GM18873 (cell line): ENCODE results near the gene TPSG1.

ENCODE experiments used
- ATAC-seq: cut with Tn5 transposase; IDR thresholded peaks from one replicate; pipeline ENCODE4 v1.9.1; 2021; ENCODE audit warnings: mild to moderate bottlenecking, moderate library complexity, moderate number of reproducible peaks; ENCODE audit not compliant: unreplicated experiment, low FRiP score

Gene TPSG1

GRCh38 chr16:1181404-1182315 is 43.4 kb downstream of the TPSG1 start:
- ATAC-seq: no peak

GRCh38 chr16:1180549-1181403 is 44.3 kb downstream of the TPSG1 start:
- no peak for ATAC-seq

- no peak for ATAC-seq
Observed at GRCh38 chr16:1178295-1178910, 46.7 kb downstream of the TPSG1 start.

- ATAC-seq: no peak
Observed at GRCh38 chr16:1177750-1178149, 47.3 kb downstream of the TPSG1 start.

GRCh38 chr16:1177053-1177452 is 48.0 kb downstream of the TPSG1 start:
- ATAC-seq: no peak

- no peak for ATAC-seq
Observed at GRCh38 chr16:1176280-1176897, 48.7 kb downstream of the TPSG1 start.

GRCh38 chr16:1175566-1176279 is 49.3 kb downstream of the TPSG1 start:
- ATAC-seq: no peak

GRCh38 chr16:1174477-1175357 is 50.4 kb downstream of the TPSG1 start:
- no peak for ATAC-seq

- no peak for ATAC-seq
Observed at GRCh38 chr16:1173788-1174451, 51.1 kb downstream of the TPSG1 start.

- no peak for ATAC-seq
Observed at GRCh38 chr16:1172651-1173050, 52.4 kb downstream of the TPSG1 start.

- no peak for ATAC-seq
Observed at GRCh38 chr16:1171854-1172428, 53.1 kb downstream of the TPSG1 start.
